Uterus (tissue), 4 donors: ENCODE data around the gene C2orf81. TPM values are rescaled to one million over a fixed set of nuclear protein-coding genes. Genes with fewer than 3 reads are reported as not detected.

ENCODE experiments used
- DNase-seq, 2 donors: peaks; one replicate each; pipeline ENCODE4 v3.0.0-alpha.2; 2019 to 2020
- H3K27ac ChIP-seq, 2 donors: fragments of 200-600 bp; sonication (generic); 1 replicate in 1 of 2; 2 replicates in 1 of 2; pipeline ENCODE4 v1.5.1; 2016 to 2018
- H3K27me3 ChIP-seq, 2 donors: fragments of 200-600 bp; sonication (generic); one replicate each; pipeline ENCODE4 v1.5.1; 2018 to 2019; ENCODE audit warnings: control low read depth in 1 of 2
- H3K36me3 ChIP-seq, 2 donors: fragments of 200-600 bp; sonication (generic); one replicate each; pipeline ENCODE4 v1.5.1; 2019; ENCODE audit warnings: control low read depth in 1 of 2
- H3K4me1 ChIP-seq, 2 donors: fragments of 200-600 bp; sonication (generic); one replicate each; pipeline ENCODE4 v1.5.1; 2018 to 2019; ENCODE audit warnings: control low read depth in 1 of 2
- H3K4me3 ChIP-seq, 2 donors: fragments of 200-600 bp; sonication (generic); 1 replicate in 1 of 2; 2 replicates in 1 of 2; pipeline ENCODE4 v1.5.1; 2018 to 2019; ENCODE audit warnings: mild to moderate bottlenecking in 1 of 2
- H3K9me3 ChIP-seq, 2 donors: fragments of 200-600 bp; sonication (generic); one replicate each; pipeline ENCODE4 v1.5.1; 2019; ENCODE audit warnings: control low read depth in 1 of 2
- CTCF ChIP-seq, 4 experiments: fragments of 200-600 bp in 2 of 4; fragments of 450-650 bp in 2 of 4; sonication (generic) in 2 of 4; IDR thresholded peaks; one replicate each; pipeline ENCODE4 v1.5.1; 2016 to 2019; ENCODE audit warnings: antibody characterized with exemption in 4 of 4, mild to moderate bottlenecking in 2 of 4, moderate library complexity in 1 of 4
- POLR2A ChIP-seq, 2 donors: fragments of 450-650 bp; IDR thresholded peaks; one replicate each; pipeline ENCODE4 v1.6.1; 2016; ENCODE audit warnings: antibody characterized with exemption in 2 of 2, mild to moderate bottlenecking in 1 of 2, moderate library complexity in 1 of 2
- intact Hi-C: fragments of 100-400 bp; cut with DNase I; formaldehyde crosslinking; loops from one replicate; pipeline ENCODE4 v1.15.1; 2023; ENCODE audit warnings: low total_unique reads
- total RNA-seq, 4 donors: library from RNA; depleted of rRNA in 3 of 4; stranded (reverse); fragments of >200 nt in 3 of 4; gene quantifications; one replicate each; pipeline versions ENCODE4 v1.1.0 to v1.2.4, GENCODE V29; 2014 to 2023
- donor health status: DM: yes; HTN: yes; CAD: no.

Gene C2orf81
- total RNA-seq, 4 donors from 2014 or later, result 2.1 to 5.7 (median 2.9) TPM; not detected in 1

GRCh38 chr2:74391580-74392448 lies 29.6 kb downstream of the C2orf81 start:
- Histone ChIP-seq H3K4me1 (peaks cover 0 to 15% of the 10 kb centered on the region in 2 donors), H3K9me3 (no peaks in the 10 kb centered on the region), H3K36me3 (no peaks in the 10 kb centered on the region), H3K27ac (peak overlapping the region; percentile 92 to 94), H3K27me3 (no peaks in the 10 kb centered on the region), H3K4me3 (peak overlapping the region; percentile 83 to 91)
- peak; percentile 91 to 93 for DNase-seq
- TF ChIP-seq CTCF (IDR thresholded peaks at IDR 0.05) (peak; percentile 91 to 99 (median 96)), POLR2A (IDR thresholded peaks at IDR 0.05) (peak; percentile 44 to 48)
- intact Hi-C loops, result no loop called here

- Histone ChIP-seq H3K4me1 (peaks cover 0 to 15% of the 10 kb centered on the region in 2 donors), H3K4me3 (peak overlapping the region; percentile 83 to 91), H3K27me3 (no peaks in the 10 kb centered on the region), H3K27ac (peak overlapping the region; percentile 92 to 94), H3K36me3 (no peaks in the 10 kb centered on the region), H3K9me3 (no peaks in the 10 kb centered on the region)
- no peak for DNase-seq
- intact Hi-C loops, result no loop called here
- TF ChIP-seq POLR2A (IDR thresholded peaks at IDR 0.05) (no peak), CTCF (IDR thresholded peaks at IDR 0.05) (no peak)
Observed at GRCh38 chr2:74391209-74391579, 30.2 kb downstream of the C2orf81 start.

- no peak for TF ChIP-seq POLR2A (IDR thresholded peaks at IDR 0.05)
- intact Hi-C loops, result no loop called here
- Histone ChIP-seq H3K9me3 (no peaks in the 10 kb centered on the region), H3K27me3 (no peaks in the 10 kb centered on the region), H3K27ac (no peak overlapping the region), H3K4me3 (peak overlapping the region; percentile 83 to 91), H3K36me3 (no peaks in the 10 kb centered on the region), H3K4me1 (peaks cover 0 to 15% of the 10 kb centered on the region in 2 donors)
- no peak for DNase-seq
Observed at GRCh38 chr2:74390606-74391005, 30.8 kb downstream of the C2orf81 start.

GRCh38 chr2:74387346-74387745 lies 34.1 kb downstream of the C2orf81 start:
- TF ChIP-seq POLR2A (IDR thresholded peaks at IDR 0.05) (no peak), CTCF (IDR thresholded peaks at IDR 0.05) (no peak)
- no peaks in the 10 kb centered on the region for H3K27me3 ChIP-seq
- no peaks in the 10 kb centered on the region for H3K9me3 ChIP-seq
- DNase-seq, result no peak
- H3K27ac ChIP-seq, result peak overlapping the region in 1 of 2 donors; percentile 33
- no peaks in the 10 kb centered on the region for H3K36me3 ChIP-seq
- no peak overlapping the region for H3K4me3 ChIP-seq
- intact Hi-C loops, result no loop called here
- peaks cover 0 to 15% of the 10 kb centered on the region in 2 donors for H3K4me1 ChIP-seq

GRCh38 chr2:74385396-74385795 lies 36.0 kb downstream of the C2orf81 start:
- TF ChIP-seq POLR2A (IDR thresholded peaks at IDR 0.05), result no peak
- no peak for TF ChIP-seq CTCF (IDR thresholded peaks at IDR 0.05)
- Histone ChIP-seq H3K4me3 (no peak overlapping the region), H3K9me3 (no peaks in the 10 kb centered on the region), H3K4me1 (peaks cover 9 to 11% of the 10 kb centered on the region in 2 donors), H3K27me3 (no peaks in the 10 kb centered on the region), H3K36me3 (no peaks in the 10 kb centered on the region), H3K27ac (no peak overlapping the region)
- DNase-seq, result no peak
- intact Hi-C loops, result no loop called here
